Fibroblast of the aortic adventitia (primary cell): ENCODE results near the gene CDC42BPB. TPM values are rescaled to one million over a fixed set of nuclear protein-coding genes. Genes with fewer than 3 reads are reported as not detected.
A peak's percentile ranks its signal among the peaks of the same experiment; 100 is the strongest.
"Not testable (repeated sequence)": the region's sequence is repeated elsewhere in the genome, so short reads cannot be mapped to it uniquely, and the experiment has no call there.

Source experiments
- DNase-seq: peaks from one replicate; pipeline ENCODE4 v3.0.0-alpha.2; 2010; ENCODE audit warnings: low read depth
- H3K4me3 ChIP-seq: 2 replicates; pipeline ENCODE4 v1.5.1; 2011; ENCODE audit warnings: low read depth, mild to moderate bottlenecking, control low read depth, low read length, moderate library complexity
- total RNA-seq: library from RNA; depleted of rRNA; stranded (reverse); fragments of >200 nt; gene quantifications from 2 replicates; pipeline ENCODE4 v1.2.3, GENCODE V29; 2012; ENCODE audit warnings: low replicate concordance
- TF ChIP-seq, protein P1 (sequence below): IDR thresholded peaks from 2 replicates; pipeline ENCODE4 v1.5.1; 2011; ENCODE audit warnings: mild to moderate bottlenecking, low read length, control low read depth, inconsistent platforms; ENCODE audit not compliant: insufficient read depth

Gene CDC42BPB
- total RNA-seq, 1 donor, result 78.4 TPM

DNA sequence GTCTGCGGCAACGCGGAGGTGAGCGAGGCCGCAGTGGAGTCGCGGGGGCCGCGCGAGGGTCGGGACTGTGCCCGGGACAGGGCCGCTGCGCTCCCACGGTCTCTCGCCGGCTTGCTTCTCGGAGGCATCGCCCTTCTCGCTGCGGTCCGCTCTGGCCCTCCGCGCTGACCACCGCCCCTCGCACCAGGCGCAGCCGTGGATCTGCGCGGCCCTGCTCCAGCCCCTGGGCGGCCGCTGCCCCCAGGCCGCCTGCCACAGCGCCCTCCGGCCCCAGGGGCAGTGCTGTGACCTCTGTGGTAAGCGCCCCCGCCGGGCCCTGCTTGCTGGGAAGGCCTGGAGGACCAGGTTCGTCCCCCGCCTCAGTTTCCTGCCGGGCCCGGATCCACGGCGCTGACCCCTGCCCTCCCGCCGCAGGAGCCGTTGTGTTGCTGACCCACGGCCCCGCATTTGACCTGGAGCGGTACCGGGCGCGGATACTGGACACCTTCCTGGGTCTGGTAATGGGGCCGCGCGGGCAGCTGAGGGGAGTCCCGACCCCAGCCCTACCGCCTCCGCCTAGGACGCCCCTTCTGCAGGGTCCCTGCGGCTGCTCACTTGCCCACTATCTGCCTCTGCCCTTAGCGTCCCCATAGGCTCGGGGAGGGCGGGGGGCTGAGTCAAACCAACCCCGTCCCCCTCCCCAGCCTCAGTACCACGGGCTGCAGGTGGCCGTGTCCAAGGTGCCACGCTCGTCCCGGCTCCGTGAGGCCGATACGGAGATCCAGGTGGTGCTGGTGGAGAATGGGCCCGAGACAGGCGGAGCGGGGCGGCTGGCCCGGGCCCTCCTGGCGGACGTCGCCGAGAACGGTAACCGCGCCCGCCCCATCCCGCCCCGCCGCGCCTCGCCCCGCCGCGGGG lies 127.9 kb downstream of the CDC42BPB start:
- H3K4me3 ChIP-seq, result no peak overlapping the region
- DNase-seq, result no peak
- TF ChIP-seq, protein P1, sequence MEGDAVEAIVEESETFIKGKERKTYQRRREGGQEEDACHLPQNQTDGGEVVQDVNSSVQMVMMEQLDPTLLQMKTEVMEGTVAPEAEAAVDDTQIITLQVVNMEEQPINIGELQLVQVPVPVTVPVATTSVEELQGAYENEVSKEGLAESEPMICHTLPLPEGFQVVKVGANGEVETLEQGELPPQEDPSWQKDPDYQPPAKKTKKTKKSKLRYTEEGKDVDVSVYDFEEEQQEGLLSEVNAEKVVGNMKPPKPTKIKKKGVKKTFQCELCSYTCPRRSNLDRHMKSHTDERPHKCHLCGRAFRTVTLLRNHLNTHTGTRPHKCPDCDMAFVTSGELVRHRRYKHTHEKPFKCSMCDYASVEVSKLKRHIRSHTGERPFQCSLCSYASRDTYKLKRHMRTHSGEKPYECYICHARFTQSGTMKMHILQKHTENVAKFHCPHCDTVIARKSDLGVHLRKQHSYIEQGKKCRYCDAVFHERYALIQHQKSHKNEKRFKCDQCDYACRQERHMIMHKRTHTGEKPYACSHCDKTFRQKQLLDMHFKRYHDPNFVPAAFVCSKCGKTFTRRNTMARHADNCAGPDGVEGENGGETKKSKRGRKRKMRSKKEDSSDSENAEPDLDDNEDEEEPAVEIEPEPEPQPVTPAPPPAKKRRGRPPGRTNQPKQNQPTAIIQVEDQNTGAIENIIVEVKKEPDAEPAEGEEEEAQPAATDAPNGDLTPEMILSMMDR, result no peak

DNA sequence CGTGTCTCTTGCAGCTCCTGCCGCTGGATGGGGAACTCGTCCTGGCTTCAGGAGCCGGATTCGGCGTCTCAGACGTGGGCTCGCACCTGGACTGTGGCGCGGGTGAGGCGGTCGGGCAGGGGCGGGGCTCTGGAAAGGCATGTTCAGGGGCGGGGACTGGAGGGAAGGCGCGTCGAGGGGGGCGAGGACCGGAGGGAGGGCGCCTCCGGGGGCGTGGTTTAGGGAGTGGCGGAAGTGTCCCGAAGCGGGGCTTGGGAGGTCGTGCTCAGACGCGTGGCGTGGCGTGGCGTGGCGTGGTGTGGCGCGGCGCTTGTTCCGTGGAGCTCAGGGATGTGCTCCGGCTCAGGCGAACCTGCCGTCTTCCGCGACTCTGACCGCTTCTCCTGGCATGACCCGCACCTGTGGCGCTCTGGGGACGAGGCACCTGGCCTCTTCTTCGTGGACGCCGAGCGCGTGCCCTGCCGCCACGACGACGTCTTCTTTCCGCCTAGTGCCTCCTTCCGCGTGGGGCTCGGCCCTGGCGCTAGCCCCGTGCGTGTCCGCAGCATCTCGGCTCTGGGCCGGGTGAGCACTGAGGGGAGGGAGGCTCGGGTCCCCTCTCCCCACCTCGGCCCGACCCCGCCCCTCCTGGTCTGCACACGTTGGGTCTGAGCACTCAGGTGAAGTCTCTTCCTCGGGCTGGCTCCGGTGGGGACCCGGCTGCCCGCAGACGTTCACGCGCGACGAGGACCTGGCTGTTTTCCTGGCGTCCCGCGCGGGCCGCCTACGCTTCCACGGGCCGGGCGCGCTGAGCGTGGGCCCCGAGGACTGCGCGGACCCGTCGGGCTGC lies 128.7 kb downstream of the CDC42BPB start:
- peak overlapping the region; percentile 28 for H3K4me3 ChIP-seq
- DNase-seq, result no peak
- TF ChIP-seq, protein P1, result no peak

DNA sequence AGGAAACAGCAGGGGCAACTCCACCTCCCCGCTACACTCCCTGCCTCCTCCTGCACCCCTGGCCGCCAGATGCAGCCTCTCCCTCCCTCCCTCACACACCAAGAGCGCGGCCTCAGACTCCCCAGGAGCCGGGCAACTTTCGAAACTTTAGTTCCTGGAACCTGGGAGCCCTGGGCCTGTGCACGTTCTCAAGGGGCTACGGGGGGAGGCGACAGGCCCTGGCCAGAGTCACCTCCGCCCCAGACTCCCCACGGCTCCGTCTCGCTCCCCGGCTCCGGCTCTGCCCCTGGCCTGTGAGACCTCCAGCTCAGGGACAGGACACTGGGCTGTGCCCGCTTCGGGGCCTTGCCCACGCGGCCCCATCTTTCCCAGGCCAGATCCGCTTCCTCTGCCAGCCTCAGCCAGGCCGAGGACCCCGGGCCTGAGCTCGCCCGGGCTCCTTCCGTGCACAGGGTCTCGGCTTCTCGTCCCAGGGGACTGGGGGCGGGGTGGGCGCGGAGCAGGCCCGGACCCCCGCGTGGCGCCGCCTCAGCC lies 129.4 kb downstream of the CDC42BPB start:
- TF ChIP-seq, protein P1, result no peak
- H3K4me3 ChIP-seq, result no peak overlapping the region
- DNase-seq, result no peak

DNA sequence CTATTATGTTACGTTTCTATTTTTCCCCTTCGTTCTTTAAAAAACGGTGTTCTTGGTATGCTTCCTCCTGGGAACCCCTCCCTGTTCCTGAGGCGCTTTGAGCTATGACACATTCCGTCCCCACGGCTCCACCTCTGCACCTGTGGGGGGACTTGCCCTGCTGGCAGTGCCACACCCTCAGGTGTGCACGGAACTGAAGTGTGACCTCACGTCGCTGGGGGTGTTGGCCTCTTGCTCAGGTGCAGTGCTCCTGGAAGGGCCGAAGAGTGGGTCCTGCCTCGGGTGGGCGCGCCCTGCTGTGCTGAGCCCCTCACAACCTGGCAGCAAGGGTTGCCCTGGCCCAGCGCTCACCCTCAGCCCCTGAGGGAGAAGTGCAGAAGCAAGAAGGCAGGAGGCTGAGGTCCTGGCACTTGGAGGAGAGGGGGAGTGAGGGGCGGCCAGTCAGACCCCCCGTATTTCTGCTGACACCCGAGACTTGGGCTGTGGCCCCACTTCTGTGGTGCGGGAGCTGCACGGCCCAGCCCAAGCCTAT lies 129.9 kb downstream of the CDC42BPB start:
- H3K4me3 ChIP-seq, result no peak overlapping the region
- DNase-seq, result no peak
- TF ChIP-seq, protein P1, result no peak

DNA sequence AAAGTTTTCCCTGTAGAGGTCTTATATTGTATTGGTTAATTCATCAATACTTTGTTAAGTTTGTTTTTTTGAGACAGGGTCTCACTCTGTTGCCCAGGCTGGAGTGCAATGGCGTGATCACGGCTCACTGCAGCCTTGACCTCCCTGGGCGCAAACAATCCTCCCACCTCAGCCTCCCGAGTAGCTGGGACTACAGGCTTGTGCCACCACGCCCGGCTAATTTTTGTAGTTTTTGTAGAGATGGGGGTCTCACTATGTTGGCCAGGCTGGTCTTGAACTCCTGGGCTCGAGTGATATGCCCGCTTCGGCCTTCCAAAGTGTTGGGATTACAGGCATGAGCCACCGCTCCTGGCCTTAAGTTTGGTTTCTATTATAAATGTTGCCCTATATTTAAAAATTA lies 130.5 kb downstream of the CDC42BPB start:
- H3K4me3 ChIP-seq, DNase-seq: not testable (repeated sequence)

DNA sequence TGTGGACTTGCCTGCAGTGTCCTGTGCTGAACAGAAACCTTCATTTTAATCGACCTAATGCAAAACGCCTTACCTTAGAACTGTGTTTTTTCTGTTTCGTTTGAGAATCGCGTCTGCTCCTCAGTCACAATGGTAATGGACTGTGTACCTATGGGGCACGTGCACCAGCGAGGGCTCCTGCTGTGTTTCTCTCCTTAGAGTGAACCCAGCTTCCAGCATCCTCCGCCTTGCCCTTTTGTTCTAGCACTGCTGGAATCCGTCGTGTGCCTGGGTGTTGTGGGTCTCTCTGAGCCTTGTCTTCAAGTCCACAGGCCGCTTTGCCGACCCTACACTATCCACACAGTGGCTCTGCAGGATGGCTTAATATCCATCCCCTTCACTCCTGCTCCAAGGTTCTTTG lies 131.2 kb downstream of the CDC42BPB start:
- no peak for DNase-seq
- no peak overlapping the region for H3K4me3 ChIP-seq
- TF ChIP-seq, protein P1, result no peak

DNA sequence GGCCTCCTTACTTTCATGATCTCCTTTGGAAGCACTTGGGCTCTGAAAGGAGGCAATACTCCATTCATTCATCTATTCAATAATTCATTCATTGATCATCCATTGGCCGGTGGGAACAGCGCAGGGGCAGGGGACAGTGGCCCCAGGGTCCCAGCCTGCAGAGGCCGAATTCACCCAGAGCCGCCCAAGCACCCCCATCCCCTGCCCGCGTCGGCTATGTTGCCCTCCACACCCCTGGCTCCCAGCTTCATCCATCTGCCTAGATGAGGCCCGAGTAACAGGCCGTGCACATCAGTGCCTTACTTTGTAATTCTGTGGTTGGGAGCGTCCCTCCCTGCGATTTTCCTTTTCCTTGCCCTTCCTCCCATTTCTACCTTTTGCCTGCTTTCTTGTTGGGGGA lies 131.7 kb downstream of the CDC42BPB start:
- no peak for DNase-seq
- H3K4me3 ChIP-seq, result no peak overlapping the region
- TF ChIP-seq, protein P1, result no peak
